ENCODE measurements around the gene PRR36. TPM values are rescaled to one million over a fixed set of nuclear protein-coding genes. Genes with fewer than 3 reads are reported as not detected.

The PRR36 gene
- total RNA-seq, 1 experiment from 2014 or later: 21.9 TPM

- 0 out of 2 replicates have a peak, but pooled peaks have one; percentile 2 for TF ChIP-seq FOXP1 (CRISPR knock-in tag; IDR thresholded peaks at IDR 0.05; ENCODE audit: borderline replicate concordance)
- TF ChIP-seq RELA (CRISPR knock-in tag; IDR thresholded peaks at IDR 0.05; ENCODE audit: borderline replicate concordance): 0 out of 2 replicates have a peak, but pooled peaks have one; percentile 46
- TF ChIP-seq TEAD4 (CRISPR knock-in tag; IDR thresholded peaks at IDR 0.05): no peak
- TF ChIP-seq, protein P1, sequence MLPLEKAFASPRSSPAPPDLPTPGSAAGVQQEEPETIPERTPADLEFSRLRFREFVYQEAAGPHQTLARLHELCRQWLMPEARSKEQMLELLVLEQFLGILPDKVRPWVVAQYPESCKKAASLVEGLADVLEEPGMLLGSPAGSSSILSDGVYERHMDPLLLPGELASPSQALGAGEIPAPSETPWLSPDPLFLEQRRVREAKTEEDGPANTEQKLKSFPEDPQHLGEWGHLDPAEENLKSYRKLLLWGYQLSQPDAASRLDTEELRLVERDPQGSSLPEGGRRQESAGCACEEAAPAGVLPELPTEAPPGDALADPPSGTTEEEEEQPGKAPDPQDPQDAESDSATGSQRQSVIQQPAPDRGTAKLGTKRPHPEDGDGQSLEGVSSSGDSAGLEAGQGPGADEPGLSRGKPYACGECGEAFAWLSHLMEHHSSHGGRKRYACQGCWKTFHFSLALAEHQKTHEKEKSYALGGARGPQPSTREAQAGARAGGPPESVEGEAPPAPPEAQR (CRISPR knock-in tag; IDR thresholded peaks at IDR 0.05): no peak
- TF ChIP-seq NFYB (CRISPR knock-in tag; conservative IDR thresholded peaks at IDR 0.05; ENCODE audit: low read depth): no peak; the same call in 1 of the 2 replicates
- no peak for TF ChIP-seq EMX1 (CRISPR knock-in tag; IDR thresholded peaks at IDR 0.05)
- TF ChIP-seq, protein P2, sequence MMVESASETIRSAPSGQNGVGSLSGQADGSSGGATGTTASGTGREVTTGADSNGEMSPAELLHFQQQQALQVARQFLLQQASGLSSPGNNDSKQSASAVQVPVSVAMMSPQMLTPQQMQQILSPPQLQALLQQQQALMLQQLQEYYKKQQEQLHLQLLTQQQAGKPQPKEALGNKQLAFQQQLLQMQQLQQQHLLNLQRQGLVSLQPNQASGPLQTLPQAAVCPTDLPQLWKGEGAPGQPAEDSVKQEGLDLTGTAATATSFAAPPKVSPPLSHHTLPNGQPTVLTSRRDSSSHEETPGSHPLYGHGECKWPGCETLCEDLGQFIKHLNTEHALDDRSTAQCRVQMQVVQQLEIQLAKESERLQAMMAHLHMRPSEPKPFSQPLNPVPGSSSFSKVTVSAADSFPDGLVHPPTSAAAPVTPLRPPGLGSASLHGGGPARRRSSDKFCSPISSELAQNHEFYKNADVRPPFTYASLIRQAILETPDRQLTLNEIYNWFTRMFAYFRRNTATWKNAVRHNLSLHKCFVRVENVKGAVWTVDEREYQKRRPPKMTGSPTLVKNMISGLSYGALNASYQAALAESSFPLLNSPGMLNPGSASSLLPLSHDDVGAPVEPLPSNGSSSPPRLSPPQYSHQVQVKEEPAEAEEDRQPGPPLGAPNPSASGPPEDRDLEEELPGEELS (CRISPR knock-in tag; IDR thresholded peaks at IDR 0.05): no peak
- no peak for TF ChIP-seq NFE2L1 (CRISPR knock-in tag; IDR thresholded peaks at IDR 0.05)
- TF ChIP-seq JUN (CRISPR knock-in tag; IDR thresholded peaks at IDR 0.05): no peak
- no peak for TF ChIP-seq TP53 (CRISPR knock-in tag; IDR thresholded peaks at IDR 0.05)
- TF ChIP-seq ZNF138 (CRISPR knock-in tag; conservative IDR thresholded peaks at IDR 0.05): no peak
- no peak for TF ChIP-seq GTF2I (CRISPR knock-in tag; conservative IDR thresholded peaks at IDR 0.05)
- TF ChIP-seq ETV6 (CRISPR knock-in tag; IDR thresholded peaks at IDR 0.05): no peak
- TF ChIP-seq TCF7 (CRISPR knock-in tag; IDR thresholded peaks at IDR 0.05; ENCODE audit: low read depth): no peak
- no peak for TF ChIP-seq ZNF416 (CRISPR knock-in tag; IDR thresholded peaks at IDR 0.05)
- TF ChIP-seq ERG (CRISPR knock-in tag; IDR thresholded peaks at IDR 0.05): no peak
- TF ChIP-seq ZBTB21 (CRISPR knock-in tag; IDR thresholded peaks at IDR 0.05; ENCODE audit: borderline replicate concordance): no peak
- TF ChIP-seq, protein P3, sequence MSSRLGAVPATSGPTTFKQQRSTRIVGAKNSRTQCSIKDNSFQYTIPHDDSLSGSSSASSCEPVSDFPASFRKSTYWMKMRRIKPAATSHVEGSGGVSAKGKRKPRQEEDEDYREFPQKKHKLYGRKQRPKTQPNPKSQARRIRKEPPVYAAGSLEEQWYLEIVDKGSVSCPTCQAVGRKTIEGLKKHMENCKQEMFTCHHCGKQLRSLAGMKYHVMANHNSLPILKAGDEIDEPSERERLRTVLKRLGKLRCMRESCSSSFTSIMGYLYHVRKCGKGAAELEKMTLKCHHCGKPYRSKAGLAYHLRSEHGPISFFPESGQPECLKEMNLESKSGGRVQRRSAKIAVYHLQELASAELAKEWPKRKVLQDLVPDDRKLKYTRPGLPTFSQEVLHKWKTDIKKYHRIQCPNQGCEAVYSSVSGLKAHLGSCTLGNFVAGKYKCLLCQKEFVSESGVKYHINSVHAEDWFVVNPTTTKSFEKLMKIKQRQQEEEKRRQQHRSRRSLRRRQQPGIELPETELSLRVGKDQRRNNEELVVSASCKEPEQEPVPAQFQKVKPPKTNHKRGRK (CRISPR knock-in tag; IDR thresholded peaks at IDR 0.05; ENCODE audit: borderline replicate concordance): no peak
- no peak for TF ChIP-seq ZNF532 (CRISPR knock-in tag; IDR thresholded peaks at IDR 0.05; ENCODE audit: borderline replicate concordance)
- no peak for TF ChIP-seq NFATC4 (CRISPR knock-in tag; IDR thresholded peaks at IDR 0.05)
- TF ChIP-seq PRRX2 (CRISPR knock-in tag; IDR thresholded peaks at IDR 0.05): no peak
- TF ChIP-seq, protein P4, sequence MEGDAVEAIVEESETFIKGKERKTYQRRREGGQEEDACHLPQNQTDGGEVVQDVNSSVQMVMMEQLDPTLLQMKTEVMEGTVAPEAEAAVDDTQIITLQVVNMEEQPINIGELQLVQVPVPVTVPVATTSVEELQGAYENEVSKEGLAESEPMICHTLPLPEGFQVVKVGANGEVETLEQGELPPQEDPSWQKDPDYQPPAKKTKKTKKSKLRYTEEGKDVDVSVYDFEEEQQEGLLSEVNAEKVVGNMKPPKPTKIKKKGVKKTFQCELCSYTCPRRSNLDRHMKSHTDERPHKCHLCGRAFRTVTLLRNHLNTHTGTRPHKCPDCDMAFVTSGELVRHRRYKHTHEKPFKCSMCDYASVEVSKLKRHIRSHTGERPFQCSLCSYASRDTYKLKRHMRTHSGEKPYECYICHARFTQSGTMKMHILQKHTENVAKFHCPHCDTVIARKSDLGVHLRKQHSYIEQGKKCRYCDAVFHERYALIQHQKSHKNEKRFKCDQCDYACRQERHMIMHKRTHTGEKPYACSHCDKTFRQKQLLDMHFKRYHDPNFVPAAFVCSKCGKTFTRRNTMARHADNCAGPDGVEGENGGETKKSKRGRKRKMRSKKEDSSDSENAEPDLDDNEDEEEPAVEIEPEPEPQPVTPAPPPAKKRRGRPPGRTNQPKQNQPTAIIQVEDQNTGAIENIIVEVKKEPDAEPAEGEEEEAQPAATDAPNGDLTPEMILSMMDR (IDR thresholded peaks at IDR 0.05): no peak
- no peak for TF ChIP-seq SMAD4 (CRISPR knock-in tag; IDR thresholded peaks at IDR 0.05)
- TF ChIP-seq ZBTB43 (CRISPR knock-in tag; IDR thresholded peaks at IDR 0.05): 0 out of 2 replicates have a peak, but pooled peaks have one; percentile 24
- TF ChIP-seq CDX4 (CRISPR knock-in tag; IDR thresholded peaks at IDR 0.05; ENCODE audit: borderline replicate concordance): no peak
These were observed 42.1 kb upstream of the PRR36 start (continued) for GRCh38 chr19:7916103-7916954.
